ENCODE measurements around the gene MKNK2. TPM values are rescaled to one million over a fixed set of nuclear protein-coding genes. Genes with fewer than 3 reads are reported as not detected.
"Not testable (repeated sequence)": the region's sequence is repeated elsewhere in the genome, so short reads cannot be mapped to it uniquely, and the experiment has no call there.

The MKNK2 gene
- total and polyA plus RNA-seq, 5 experiments from 2014 or later: 26.1 to 176 (median 47.1) TPM

DNA sequence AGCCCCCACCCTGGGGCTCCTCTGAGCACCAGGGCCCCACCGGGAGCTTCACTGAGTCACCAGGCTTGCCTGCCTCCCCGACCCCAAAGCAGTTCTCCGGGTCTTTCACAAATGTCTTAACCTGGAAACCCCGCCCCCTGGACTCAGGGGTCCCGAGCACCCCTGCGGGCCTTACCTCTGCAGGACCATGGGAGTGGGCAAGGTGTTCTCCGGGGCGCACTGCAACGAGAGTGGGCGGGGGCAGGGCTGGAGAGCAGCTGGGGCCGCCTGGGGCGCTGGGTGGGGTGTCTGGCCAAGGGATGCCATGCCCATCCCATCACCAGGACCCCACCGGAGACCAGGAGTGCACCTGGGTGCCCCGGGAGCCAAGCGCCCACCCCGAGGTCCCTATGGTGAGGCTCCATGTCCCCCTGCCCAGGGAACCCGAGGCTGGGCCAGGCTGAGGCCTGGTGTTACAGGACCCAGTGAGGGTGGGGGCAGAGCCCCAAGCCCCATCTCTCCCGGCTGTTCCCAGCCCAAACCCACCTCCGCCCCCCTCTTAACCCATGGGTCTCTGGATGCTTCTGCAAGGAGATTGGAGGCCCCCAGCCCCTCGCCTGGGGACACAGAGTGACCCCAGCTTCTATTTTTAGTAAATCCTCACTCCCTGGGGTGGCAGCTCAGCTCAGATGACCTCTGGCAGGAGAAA lies 10.9 kb downstream of the MKNK2 start:
- Mint-ChIP-seq H3K4me1 (peaks cover 12 to 47% (median 38%) of the 10 kb centered on the region in 4 donors), H3K4me3 (peak overlapping the region in 1 of 10 donors; percentile 8), H3K27ac (peak overlapping the region in 8 of 10 donors; percentile 14 to 98 (median 88)), H3K27me3 (no peaks in the 10 kb centered on the region), H3K9me3 (no peaks in the 10 kb centered on the region), H3K36me3 (peaks cover 0 to 28% (median 0%) of the 10 kb centered on the region in 3 donors)
- no peak for ATAC-seq
- POLR2A ChIA-PET: interaction anchor here (0.6 to 13.2 kb wide), 9 partner anchors 9 to 1068 kb away, joined by 3 to 255 read pairs (median 5); partner anchors contain the start of genes MKNK2 and MOB3A
- DNase-seq: peak in 1 of 10 donors; percentile 4

- Mint-ChIP-seq H3K27ac (peak overlapping the region in 8 of 10 donors; percentile 69 to 88 (median 82)), H3K27me3 (no peaks in the 10 kb centered on the region), H3K4me1 (peaks cover 14 to 47% (median 38%) of the 10 kb centered on the region in 4 donors), H3K4me3 (peak overlapping the region in 1 of 10 donors; percentile 32), H3K36me3 (peaks cover 0 to 24% (median 0%) of the 10 kb centered on the region in 3 donors), H3K9me3 (no peaks in the 10 kb centered on the region)
- DNase-seq: peak in 1 of 10 donors; percentile 9
- POLR2A ChIA-PET: interaction anchor here (0.6 to 13.2 kb wide), 6 partner anchors 9 to 46 kb away, joined by 3 to 255 read pairs (median 3); partner anchors contain the start of gene MKNK2
- ATAC-seq: no peak
Measured at GRCh38 chr19:2039089-2039958, 11.7 kb downstream of the MKNK2 start.

- Mint-ChIP-seq H3K4me3 (no peak overlapping the region), H3K4me1 (peaks cover 11 to 39% (median 32%) of the 10 kb centered on the region in 4 donors), H3K27ac (peak overlapping the region in 4 of 10 donors; percentile 74 to 88 (median 84)), H3K27me3 (no peaks in the 10 kb centered on the region), H3K9me3 (no peaks in the 10 kb centered on the region), H3K36me3 (peaks cover 0 to 24% (median 0%) of the 10 kb centered on the region in 3 donors)
- DNase-seq (peak in 1 of 10 donors; percentile 5), ATAC-seq (no peak)
- POLR2A ChIA-PET: interaction anchor here (0.6 to 13.2 kb wide), 5 partner anchors 8 to 54 kb away, joined by 3 to 255 read pairs (median 3); partner anchors contain the start of gene MKNK2
Measured at GRCh38 chr19:2038284-2039088, 12.6 kb downstream of the MKNK2 start.

DNA sequence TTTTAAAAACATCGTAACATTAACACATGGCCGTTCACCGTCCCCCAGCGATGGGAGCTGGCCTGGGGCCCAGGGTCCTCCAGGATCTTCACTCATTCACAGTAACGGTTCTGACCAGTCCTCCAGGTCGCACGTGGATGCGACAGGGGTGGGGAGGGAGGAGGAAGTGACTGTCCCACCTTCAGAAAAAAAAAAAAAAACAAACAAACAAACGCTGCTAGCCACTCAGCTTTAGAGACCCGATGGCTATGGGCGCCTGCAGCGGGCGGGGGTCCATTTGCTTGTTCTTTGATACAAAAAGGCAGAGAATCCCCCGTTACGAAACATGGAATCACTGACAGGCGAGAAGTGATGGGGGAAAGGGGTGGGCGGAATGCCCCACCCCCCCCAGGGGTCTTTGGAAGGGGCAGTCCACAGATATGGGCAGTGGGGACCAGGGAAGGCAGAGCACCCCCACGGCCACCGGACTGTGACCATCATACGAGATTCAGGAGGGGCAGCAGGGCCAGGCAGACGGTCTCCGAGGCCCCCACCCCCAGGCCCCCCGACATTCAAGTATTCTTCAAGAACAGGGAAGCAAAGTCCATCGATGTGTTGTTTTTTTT lies 13.3 kb downstream of the MKNK2 start:
- H3K4me1 Mint-ChIP-seq: peaks cover 13 to 37% (median 30%) of the 10 kb centered on the region in 4 donors
- no peaks in the 10 kb centered on the region for H3K9me3 Mint-ChIP-seq
- POLR2A ChIA-PET: interaction anchor here (0.7 to 13.2 kb wide), 5 partner anchors 17 to 203 kb away, joined by 3 to 255 read pairs (median 5); partner anchors contain the start of gene MKNK2
- no peaks in the 10 kb centered on the region for H3K27me3 Mint-ChIP-seq
- H3K4me3 Mint-ChIP-seq: no peak overlapping the region
- ATAC-seq (no peak), DNase-seq (no peak)
- peak overlapping the region in 5 of 10 donors; percentile 49 to 74 (median 59) for H3K27ac Mint-ChIP-seq
- H3K36me3 Mint-ChIP-seq: peaks cover 0 to 24% (median 0%) of the 10 kb centered on the region in 3 donors

DNA sequence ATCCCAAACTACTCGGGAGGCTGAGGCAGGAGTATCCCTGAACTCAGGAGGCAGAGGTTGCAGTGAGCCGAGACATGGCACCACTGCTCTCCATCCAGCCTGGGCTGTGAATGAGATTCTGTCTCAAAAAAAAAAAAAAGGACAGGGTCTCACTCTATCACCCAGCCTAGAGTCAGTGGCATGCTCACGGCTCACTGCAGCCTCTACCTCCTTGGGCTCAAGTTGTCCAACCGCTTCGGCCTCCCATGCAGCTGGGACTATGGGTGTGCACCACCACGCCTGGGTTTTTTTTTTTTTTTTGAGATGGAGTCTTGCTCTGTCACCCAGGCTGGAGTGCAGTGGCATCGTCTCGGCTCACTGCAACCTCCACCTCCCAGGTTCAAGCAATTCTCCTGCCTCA lies 14.6 kb downstream of the MKNK2 start:
- H3K4me1 Mint-ChIP-seq: peaks cover 18 to 46% (median 35%) of the 10 kb centered on the region in 4 donors
- H3K27me3 Mint-ChIP-seq: no peaks in the 10 kb centered on the region
- DNase-seq (no peak), ATAC-seq (no peak)
- peak overlapping the region in 3 of 10 donors; percentile 43 to 80 (median 48) for H3K27ac Mint-ChIP-seq
- POLR2A ChIA-PET: interaction anchor here (0.6 to 13.2 kb wide), 5 partner anchors 12 to 56 kb away, joined by 3 to 255 read pairs (median 4); partner anchors contain the start of gene MKNK2
- no peak overlapping the region for H3K4me3 Mint-ChIP-seq
- peaks cover 0 to 21% (median 0%) of the 10 kb centered on the region in 3 donors for H3K36me3 Mint-ChIP-seq
- no peaks in the 10 kb centered on the region for H3K9me3 Mint-ChIP-seq

GRCh38 chr19:2035590-2035991 lies 15.5 kb downstream of the MKNK2 start:
- POLR2A ChIA-PET: interaction anchor here (0.7 to 13.2 kb wide), 4 partner anchors 10 to 57 kb away, joined by 4 to 255 read pairs (median 12); partner anchors contain the start of gene MKNK2
- ATAC-seq (no peak), DNase-seq (no peak)
- peak overlapping the region in 1 of 10 donors; percentile 34 for H3K27ac Mint-ChIP-seq
- H3K4me1 Mint-ChIP-seq: peaks cover 18 to 40% (median 32%) of the 10 kb centered on the region in 4 donors
- H3K27me3 Mint-ChIP-seq: no peaks in the 10 kb centered on the region
- no peak overlapping the region for H3K4me3 Mint-ChIP-seq
- H3K9me3 Mint-ChIP-seq: no peaks in the 10 kb centered on the region
- H3K36me3 Mint-ChIP-seq: peaks cover 0 to 19% (median 0%) of the 10 kb centered on the region in 3 donors

- Mint-ChIP-seq H3K9me3 (no peaks in the 10 kb centered on the region), H3K36me3 (peaks cover 0 to 17% (median 0%) of the 10 kb centered on the region in 3 donors), H3K4me3 (peak overlapping the region in 6 of 10 donors; percentile 39 to 64 (median 50)), H3K27me3 (no peaks in the 10 kb centered on the region), H3K4me1 (peaks cover 18 to 40% (median 30%) of the 10 kb centered on the region in 4 donors), H3K27ac (peak overlapping the region in 8 of 10 donors; percentile 16 to 79 (median 61))
- POLR2A ChIA-PET: interaction anchor here (0.6 to 13.2 kb wide), 5 partner anchors 9 to 92 kb away, joined by 3 to 255 read pairs (median 6); partner anchors contain the start of gene MKNK2
- DNase-seq: peak; percentile 46 to 79 (median 65)
- ATAC-seq: peak; percentile 49 to 68
Measured at GRCh38 chr19:2034729-2035589, 16.1 kb downstream of the MKNK2 start.

DNA sequence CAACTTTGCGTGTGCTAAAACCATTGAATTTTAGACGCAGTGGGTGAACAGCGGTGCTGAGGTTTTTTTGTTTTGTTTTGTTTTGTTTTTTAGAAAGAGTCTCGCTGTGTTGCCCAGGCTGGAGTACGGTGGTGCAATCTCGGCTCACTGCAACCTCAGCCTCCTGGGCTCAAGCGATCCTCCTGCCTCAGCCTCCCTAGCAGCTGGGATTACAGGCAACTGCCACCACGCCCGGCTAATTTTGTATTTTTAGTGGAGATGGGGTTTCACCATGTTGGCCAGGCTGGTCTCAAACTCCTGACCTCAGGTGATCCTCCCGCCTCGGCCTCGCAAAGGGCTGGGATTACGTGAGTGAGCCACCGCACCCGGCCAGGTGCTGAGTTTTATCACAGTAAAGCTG lies 16.8 kb downstream of the MKNK2 start:
- H3K4me3 Mint-ChIP-seq: not testable (repeated sequence)

DNA sequence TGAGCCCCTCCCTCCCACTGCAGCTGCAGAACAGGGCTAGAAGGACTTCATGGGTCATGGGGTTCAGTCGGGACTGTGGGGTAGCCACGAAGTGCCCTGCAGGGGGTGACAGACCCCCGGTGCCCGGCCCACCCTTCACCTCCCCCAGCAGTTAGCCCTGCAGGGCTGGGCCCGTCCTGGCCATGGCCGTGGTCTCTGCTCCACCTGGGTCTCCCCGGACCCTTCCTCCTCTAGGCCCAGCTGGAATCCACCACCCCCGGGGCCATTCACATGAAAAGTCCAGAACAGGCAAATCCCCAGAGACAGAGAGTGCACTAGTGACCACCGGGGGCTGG lies 17.3 kb downstream of the MKNK2 start:
- Mint-ChIP-seq H3K36me3 (peaks cover 0 to 8% (median 0%) of the 10 kb centered on the region in 3 donors), H3K9me3 (no peaks in the 10 kb centered on the region), H3K27me3 (no peaks in the 10 kb centered on the region), H3K4me3 (no peak overlapping the region), H3K27ac (peak overlapping the region in 2 of 10 donors; percentile 67 to 95), H3K4me1 (peaks cover 18 to 34% (median 29%) of the 10 kb centered on the region in 4 donors)
- DNase-seq (no peak), ATAC-seq (no peak)
- POLR2A ChIA-PET: interaction anchor here (0.5 to 13.2 kb wide), 5 partner anchors 8 to 123 kb away, joined by 3 to 255 read pairs (median 21); partner anchors contain the start of gene MKNK2

More for the DNA sequence above, 16.8 kb downstream of the MKNK2 start:
- Mint-ChIP-seq H3K4me1 (peaks cover 18 to 36% (median 29%) of the 10 kb centered on the region in 4 donors), H3K36me3 (peaks cover 0 to 13% (median 0%) of the 10 kb centered on the region in 3 donors), H3K27ac (peak overlapping the region in 2 of 10 donors; percentile 56 to 67)
- POLR2A ChIA-PET: interaction anchor here (0.6 to 13.2 kb wide), 6 partner anchors 9 to 91 kb away, joined by 3 to 255 read pairs (median 5); partner anchors contain the start of gene MKNK2
- not testable (repeated sequence) for ATAC-seq, DNase-seq, H3K9me3 Mint-ChIP-seq, H3K27me3 Mint-ChIP-seq

DNA sequence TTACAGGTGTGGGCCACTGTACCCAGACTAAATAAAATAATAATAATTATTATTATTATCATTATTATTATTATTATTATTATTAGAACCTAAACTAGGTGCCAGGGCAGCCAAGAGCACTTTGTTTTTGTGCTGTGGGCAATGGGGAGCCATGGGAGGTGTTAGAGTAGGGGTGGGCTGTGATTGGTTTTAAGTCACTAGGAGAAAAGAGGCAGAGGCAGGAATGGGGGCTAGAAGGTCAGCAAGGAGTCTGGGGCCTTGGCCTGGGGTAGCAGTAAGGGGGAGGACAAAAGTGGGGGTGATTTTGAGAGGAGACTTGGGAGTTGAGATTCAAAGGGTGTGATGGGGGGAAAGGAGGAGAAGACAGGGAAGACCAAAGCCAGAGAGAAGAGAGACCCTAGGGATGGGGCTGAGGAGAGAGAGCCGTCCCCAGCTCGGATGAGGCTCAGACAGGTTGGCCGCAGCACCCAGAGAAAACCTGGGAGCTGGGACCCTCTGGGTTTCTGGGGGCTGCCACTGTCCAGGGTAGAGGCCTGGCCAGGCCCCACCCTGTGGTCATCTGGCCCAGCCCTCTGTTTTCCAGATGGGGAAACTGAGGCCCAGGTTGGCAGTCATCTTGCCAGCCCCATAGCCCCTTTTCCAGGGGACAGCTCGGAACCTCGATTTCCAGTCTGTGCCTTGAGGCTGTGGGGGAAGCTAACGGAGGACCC lies 17.8 kb downstream of the MKNK2 start:
- no peak for ATAC-seq
- no peaks in the 10 kb centered on the region for H3K27me3 Mint-ChIP-seq
- H3K4me3 Mint-ChIP-seq: peak overlapping the region in 5 of 10 donors; percentile 18 to 73 (median 42)
- H3K36me3 Mint-ChIP-seq: peaks cover 0 to 3% (median 0%) of the 10 kb centered on the region in 3 donors
- peak overlapping the region in 3 of 10 donors; percentile 37 to 95 (median 49) for H3K27ac Mint-ChIP-seq
- POLR2A ChIA-PET: interaction anchor here (0.5 to 13.2 kb wide), 8 partner anchors 9 to 122 kb away, joined by 3 to 255 read pairs (median 6); partner anchors contain the start of gene MKNK2
- no peaks in the 10 kb centered on the region for H3K9me3 Mint-ChIP-seq
- no peak for DNase-seq
- peaks cover 18 to 34% (median 30%) of the 10 kb centered on the region in 4 donors for H3K4me1 Mint-ChIP-seq

Measured in naive thymus-derived CD8-positive, alpha-beta T cell (primary cell).